ENCODE results near the gene MOSPD3. TPM values are rescaled to one million over a fixed set of nuclear protein-coding genes. Genes with fewer than 3 reads are reported as not detected.

The MOSPD3 gene
- total and polyA plus RNA-seq, 10 of the 15 experiments (the other 5 are each of a cell fraction or from before 2014, with no cell fraction given) = 0.61 to 13.6 (median 4.1) TPM

DNA sequence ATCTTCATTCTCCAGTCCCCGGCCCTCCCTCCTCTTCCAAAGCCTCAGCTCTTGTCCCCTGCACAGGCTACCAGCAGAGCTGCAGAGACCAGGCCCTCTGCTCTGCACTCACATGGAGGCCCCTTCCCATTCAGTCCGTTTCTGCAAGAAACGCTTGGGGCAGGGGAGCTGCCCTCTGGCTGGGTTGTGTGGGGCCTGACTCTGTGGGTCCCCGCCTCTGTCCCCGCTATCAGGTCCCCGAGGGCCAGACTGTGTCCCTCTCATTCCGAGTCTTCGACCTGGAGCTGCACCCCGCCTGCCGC lies 8.7 kb upstream of the MOSPD3 start:
- ATAC-seq (no peak; the same call in none of the 3 replicates), DNase-seq (ENCODE audit: low read depth, low spot score) (no peak), FAIRE-seq (no peak)
- Histone ChIP-seq H3K4me1 (ENCODE audit: control insufficient read depth, insufficient read depth, low read length) (peaks cover 10% of the 10 kb centered on the region), H3K9me3 (replicated peaks; ENCODE audit: control insufficient read depth, insufficient read depth, low read length) (no peaks in the 10 kb centered on the region), H3K9ac (ENCODE audit: control insufficient read depth, insufficient read depth, low read length) (peak overlapping the region; percentile 40; the same call in 1 of the 2 replicates), H4K20me1 (ENCODE audit: control insufficient read depth, insufficient read depth) (no peaks in the 10 kb centered on the region), H3K27ac (ENCODE audit: control insufficient read depth, insufficient read depth) (no peak overlapping the region), H3K4me2 (ENCODE audit: control insufficient read depth, insufficient read depth) (peak overlapping the region; percentile 99), H3K79me2 (ENCODE audit: control insufficient read depth, insufficient read depth, low read length) (no peaks in the 10 kb centered on the region), H2AFZ (ENCODE audit: control insufficient read depth, low read depth, low read length) (peak overlapping the region; percentile 92), H3K36me3 (ENCODE audit: control insufficient read depth in 2 of 2, insufficient read depth in 2 of 2, low read length in 1 of 2) (no peaks in the 10 kb centered on the region), H3K27me3 (replicated peaks in 1 of 2; ENCODE audit: control insufficient read depth in 2 of 2, insufficient read depth in 2 of 2, low read length in 1 of 2) (peaks cover 2 to 5% of the 10 kb centered on the region in 2 experiments; a peak in 2 of 4 replicates), H3K4me3 (no peak overlapping the region; the same call in 1 of the 2 replicates)
- SMC1A ChIA-PET (ENCODE audit: uncharacterized antibody, unreplicated experiment) = interaction anchor here (1.3 kb wide), 1 partner anchor 18 kb away, joined by 6 read pairs; the partner anchor contains the start of genes FBXO24 and LRCH4
- CTCF ChIA-PET = interaction anchor here (1.7 to 2.2 kb wide), 2 partner anchors 9 to 15 kb away, joined by 4 to 6 read pairs; partner anchors contain the start of gene MOSPD3
- intact Hi-C loops (cut with micrococcal nuclease; ENCODE audit: unreplicated experiment) (no loop called here), in situ Hi-C loops (cut with MboI) (no loop called here)
- TF ChIP-seq JUNB (IDR thresholded peaks at IDR 0.05) (no peak), IRF4 (IDR thresholded peaks at IDR 0.05; ENCODE audit: low read depth, low read length) (no peak), RELB (IDR thresholded peaks at IDR 0.05; ENCODE audit: low read depth) (no peak), CHD2 (IDR thresholded peaks at IDR 0.05; ENCODE audit: borderline replicate concordance, low read depth, low read length) (0 out of 2 replicates have a peak, but pooled peaks have one; percentile 34)
- RAD21 ChIA-PET (ENCODE audit: unreplicated experiment) = interaction anchor here (0.6 to 1.4 kb wide), 3 partner anchors 18 to 104 kb away, joined by 3 to 4 read pairs (median 3); partner anchors contain the start of genes FBXO24 and LRCH4
- no TSS peak for BruUV-seq (replicated peaks)
- 17% methylated on average over 10 of the region's 10 CpGs for WGBS (ENCODE audit: insufficient coverage, insufficient replicate concordance, low lambda C conversion rate, missing lambda C conversion rate)
- POLR2A ChIA-PET = interaction anchor here (0.6 to 1.1 kb wide), 4 partner anchors 9 to 108 kb away, joined by 3 to 4 read pairs (median 4); partner anchors contain the start of gene MOSPD3
